Measurements from ENCODE around the gene LYRM1. TPM values are rescaled to one million over a fixed set of nuclear protein-coding genes. Genes with fewer than 3 reads are reported as not detected.

Gene LYRM1
- total and polyA plus RNA-seq, 10 of the 15 experiments (the other 5 are each of a cell fraction or from before 2014, with no cell fraction given) = 18.4 to 54.4 (median 38.0) TPM

- Histone ChIP-seq H3K4me2 (ENCODE audit: control insufficient read depth, insufficient read depth) (no peak overlapping the region), H3K9me3 (replicated peaks; ENCODE audit: control insufficient read depth, insufficient read depth, low read length) (no peaks in the 10 kb centered on the region), H3K36me3 (ENCODE audit: control insufficient read depth in 2 of 2, insufficient read depth in 2 of 2, low read length in 1 of 2) (no peaks in the 10 kb centered on the region), H3K27ac (ENCODE audit: control insufficient read depth, insufficient read depth) (no peak overlapping the region), H3K27me3 (replicated peaks in 1 of 2; ENCODE audit: control insufficient read depth in 2 of 2, insufficient read depth in 2 of 2, low read length in 1 of 2) (no peaks in the 10 kb centered on the region), H3K4me3 (no peak overlapping the region), H2AFZ (ENCODE audit: control insufficient read depth, low read depth, low read length) (no peak overlapping the region), H3K79me2 (ENCODE audit: control insufficient read depth, insufficient read depth, low read length) (no peaks in the 10 kb centered on the region), H3K9ac (ENCODE audit: control insufficient read depth, insufficient read depth, low read length) (no peak overlapping the region), H4K20me1 (ENCODE audit: control insufficient read depth, insufficient read depth) (no peaks in the 10 kb centered on the region), H3K4me1 (ENCODE audit: control insufficient read depth, insufficient read depth, low read length) (no peaks in the 10 kb centered on the region)
- ChIA-PET CTCF (interaction anchor here (0.7 to 1.1 kb wide), 2 partner anchors 8 to 23 kb away, joined by 3 to 7 read pairs; no protein-coding TSS in a partner anchor), RAD21 (ENCODE audit: unreplicated experiment) (no interaction called here), SMC1A (ENCODE audit: uncharacterized antibody, unreplicated experiment) (interaction anchor here (0.7 to 1.8 kb wide), 4 partner anchors 9 to 18 kb away, joined by 3 to 5 read pairs (median 4); partner anchors contain the start of gene DCUN1D3), POLR2A (interaction anchor here (0.6 to 1.1 kb wide), 2 partner anchors 8 to 47 kb away, joined by 4 read pairs; no protein-coding TSS in a partner anchor)
- no TSS peak for BruUV-seq (replicated peaks)
- intact Hi-C loops (cut with micrococcal nuclease; ENCODE audit: unreplicated experiment) (no loop called here), in situ Hi-C loops (cut with MboI) (no loop called here)
- FAIRE-seq = no peak
- no peak for ATAC-seq
- WGBS (ENCODE audit: insufficient coverage, insufficient replicate concordance, low lambda C conversion rate, missing lambda C conversion rate) = 40% methylated on average over 1 of the region's 1 CpG
- DNase-seq (ENCODE audit: low read depth, low spot score) = no peak
- no peak for TF ChIP-seq NFYA (IDR thresholded peaks at IDR 0.05; ENCODE audit: borderline replicate concordance, low read depth, low read length)
- TF ChIP-seq EP300 (IDR thresholded peaks at IDR 0.05; ENCODE audit: borderline replicate concordance in 1 of 2, control insufficient read depth in 1 of 2, low read depth in 2 of 2, low read length in 2 of 2) = no peak
- no peak for TF ChIP-seq IKZF2 (IDR thresholded peaks at IDR 0.05)
- TF ChIP-seq EGR1 (IDR thresholded peaks at IDR 0.05; ENCODE audit: borderline replicate concordance in 1 of 2, low read depth in 2 of 2, low read length in 2 of 2) = no peak
- TF ChIP-seq MTA2 (IDR thresholded peaks at IDR 0.05; ENCODE audit: low read depth) = no peak
- TF ChIP-seq PKNOX1 (IDR thresholded peaks at IDR 0.05) = no peak
- TF ChIP-seq GABPA (IDR thresholded peaks at IDR 0.05; ENCODE audit: low read depth) = no peak
- TF ChIP-seq CUX1 (IDR thresholded peaks at IDR 0.05; ENCODE audit: insufficient replicate concordance, low read depth, low read length) = no peak
- TF ChIP-seq RAD51 (IDR thresholded peaks at IDR 0.05) = no peak
- TF ChIP-seq HDAC2 (IDR thresholded peaks at IDR 0.05) = no peak
- TF ChIP-seq RBBP5 (conservative IDR thresholded peaks at IDR 0.05) = no peak
- TF ChIP-seq MYC (IDR thresholded peaks at IDR 0.05; ENCODE audit: insufficient read depth, insufficient read length, insufficient replicate concordance, low read length, severe bottlenecking) = no peak
- TF ChIP-seq POLR2AphosphoS5 (IDR thresholded peaks at IDR 0.05; ENCODE audit: low read length) = no peak
- no peak for TF ChIP-seq ZNF592 (IDR thresholded peaks at IDR 0.05)
- TF ChIP-seq PAX8 (IDR thresholded peaks at IDR 0.05) = no peak
Observed at GRCh38 chr16:20911361-20911760, 10.8 kb downstream of the LYRM1 start.

All from GM12878 (cell line).